Measurements from ENCODE around the gene CCNH.

The CCNH gene

DNA sequence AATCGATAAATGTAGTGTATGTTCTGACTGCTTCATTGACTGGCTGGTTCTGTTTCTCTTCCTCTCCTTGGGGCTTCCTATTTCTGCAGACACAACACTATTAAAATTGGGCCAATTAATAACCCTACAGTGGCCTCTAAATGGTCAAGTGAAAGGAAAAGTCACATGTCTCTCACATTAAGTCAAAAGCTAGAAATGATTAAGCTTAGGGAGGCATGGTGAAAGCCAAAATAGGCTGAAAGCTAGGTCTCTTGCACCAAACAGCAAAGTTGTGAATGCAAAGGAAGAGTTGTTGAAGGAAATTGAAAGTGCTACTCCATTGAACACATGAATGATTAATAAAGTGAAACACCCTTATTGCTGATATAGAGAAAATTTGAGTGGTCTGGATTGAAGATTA lies 58.2 kb downstream of the CCNH start:
- DNase-seq, result no peak

DNA sequence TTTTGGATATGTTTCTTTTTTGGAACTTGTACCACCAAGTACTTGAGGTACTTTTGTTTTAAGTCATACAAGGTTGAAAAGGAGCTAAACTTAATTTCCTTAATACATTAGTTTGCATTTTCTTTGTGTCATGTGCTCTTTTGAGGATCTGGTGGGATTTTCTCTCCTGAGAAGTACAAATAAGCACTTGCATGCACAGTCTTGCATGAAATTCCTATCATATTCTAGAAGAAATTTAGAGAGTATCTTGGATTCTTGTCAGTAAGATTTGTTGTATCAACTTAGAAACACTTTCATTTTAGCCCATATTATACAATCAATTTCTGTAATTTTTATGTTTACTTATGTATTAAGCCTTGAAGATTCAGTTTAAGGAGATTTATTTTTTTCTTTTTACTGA lies 64.9 kb downstream of the CCNH start:
- DNase-seq, result no peak

DNA sequence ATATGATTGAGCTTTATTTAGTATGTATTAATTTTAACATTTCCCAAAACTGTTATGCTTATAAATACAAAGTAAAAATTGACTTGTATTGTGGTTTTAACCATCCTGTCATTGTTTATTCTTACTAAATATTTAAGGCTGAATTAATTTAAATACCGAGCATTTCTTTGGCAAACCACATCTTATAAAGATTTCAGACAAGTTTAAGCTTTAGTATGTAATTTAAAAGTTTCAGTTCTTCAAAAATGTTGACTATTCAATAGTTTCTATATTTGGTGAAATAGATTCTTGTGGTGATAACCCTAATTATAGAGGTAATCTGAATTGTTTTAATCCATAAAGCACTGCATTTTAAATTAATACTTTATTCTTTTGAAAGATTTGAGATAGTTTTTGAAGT lies 65.5 kb downstream of the CCNH start:
- no peak for DNase-seq

Measured in activated gamma-delta T cell treated with Interleukin-2 at 50 U/mL for 16 hours (primary cell).